GM06990 (cell line): ENCODE results near the gene CFAP61.
A peak's percentile ranks its signal among the peaks of the same experiment; 100 is the strongest.

Source experiments
- DNase-seq: peaks from one replicate; pipeline ENCODE4 v3.0.0-alpha.2; 2011; ENCODE audit not compliant: insufficient read length; ENCODE audit errors: extremely low read depth
- H3K27me3 ChIP-seq: replicated peaks from 2 replicates; pipeline ENCODE4 v1.6.0; 2011; ENCODE audit warnings: low read length; ENCODE audit not compliant: control insufficient read depth, insufficient read depth
- H3K36me3 ChIP-seq: 2 replicates; pipeline ENCODE4 v1.5.1; 2011; ENCODE audit warnings: low read length; ENCODE audit not compliant: control insufficient read depth, insufficient read depth
- H3K4me3 ChIP-seq: replicated peaks from 2 replicates; pipeline ENCODE4 v1.5.1; 2011; ENCODE audit warnings: low read depth, mild to moderate bottlenecking, control low read depth, low read length
- TF ChIP-seq, protein P1 (sequence below): IDR thresholded peaks from 2 replicates; pipeline ENCODE4 v1.5.1; 2011; ENCODE audit warnings: low read length, control low read depth, mild to moderate bottlenecking, inconsistent platforms; ENCODE audit not compliant: insufficient read depth, poor library complexity, severe bottlenecking

CFAP61 gene

DNA sequence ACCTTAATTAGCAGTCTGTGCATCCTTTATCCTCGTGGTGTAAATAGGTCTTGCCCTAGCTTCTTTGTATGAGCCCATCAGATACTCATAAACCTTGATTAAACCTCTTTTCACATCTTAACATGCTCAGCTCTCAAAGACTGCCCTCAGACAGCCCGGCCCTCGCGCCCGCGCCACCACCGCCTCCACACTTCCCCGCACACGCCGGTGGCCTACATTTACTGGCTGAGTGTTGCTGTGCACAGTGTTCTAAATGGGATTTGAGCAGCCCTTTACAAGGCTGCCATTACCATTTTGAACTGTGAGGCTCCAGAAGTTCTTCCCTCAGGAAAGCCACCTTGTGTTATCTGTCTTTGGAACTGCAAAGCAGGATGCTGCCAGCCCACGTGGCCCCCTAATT is 252.6 kb downstream of the CFAP61 start:
- H3K27me3 ChIP-seq = no peaks in the 10 kb centered on the region; the same call in 1 of the 2 replicates
- H3K4me3 ChIP-seq = no peak overlapping the region
- no peak for DNase-seq
- H3K36me3 ChIP-seq = no peaks in the 10 kb centered on the region
- TF ChIP-seq, protein P1, sequence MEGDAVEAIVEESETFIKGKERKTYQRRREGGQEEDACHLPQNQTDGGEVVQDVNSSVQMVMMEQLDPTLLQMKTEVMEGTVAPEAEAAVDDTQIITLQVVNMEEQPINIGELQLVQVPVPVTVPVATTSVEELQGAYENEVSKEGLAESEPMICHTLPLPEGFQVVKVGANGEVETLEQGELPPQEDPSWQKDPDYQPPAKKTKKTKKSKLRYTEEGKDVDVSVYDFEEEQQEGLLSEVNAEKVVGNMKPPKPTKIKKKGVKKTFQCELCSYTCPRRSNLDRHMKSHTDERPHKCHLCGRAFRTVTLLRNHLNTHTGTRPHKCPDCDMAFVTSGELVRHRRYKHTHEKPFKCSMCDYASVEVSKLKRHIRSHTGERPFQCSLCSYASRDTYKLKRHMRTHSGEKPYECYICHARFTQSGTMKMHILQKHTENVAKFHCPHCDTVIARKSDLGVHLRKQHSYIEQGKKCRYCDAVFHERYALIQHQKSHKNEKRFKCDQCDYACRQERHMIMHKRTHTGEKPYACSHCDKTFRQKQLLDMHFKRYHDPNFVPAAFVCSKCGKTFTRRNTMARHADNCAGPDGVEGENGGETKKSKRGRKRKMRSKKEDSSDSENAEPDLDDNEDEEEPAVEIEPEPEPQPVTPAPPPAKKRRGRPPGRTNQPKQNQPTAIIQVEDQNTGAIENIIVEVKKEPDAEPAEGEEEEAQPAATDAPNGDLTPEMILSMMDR = no peak

DNA sequence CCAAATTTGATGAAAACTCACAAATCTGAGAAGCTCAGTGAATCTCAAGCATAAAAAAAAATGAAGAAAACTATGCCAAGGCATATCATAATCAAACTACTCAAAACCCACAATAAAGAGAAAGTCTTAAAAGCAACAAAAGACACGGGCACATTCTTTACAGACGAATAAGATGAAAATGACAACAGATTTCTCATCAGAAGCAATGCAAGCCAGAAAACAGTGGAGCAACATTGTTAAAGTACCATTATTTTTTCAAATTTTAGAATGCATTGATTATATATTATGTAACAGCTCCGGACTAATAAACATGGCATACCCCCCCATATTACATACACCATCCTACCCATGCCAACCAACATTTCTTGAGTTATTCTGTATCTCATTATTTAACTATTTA is 260.2 kb downstream of the CFAP61 start:
- no peak for DNase-seq
- Histone ChIP-seq H3K36me3 (no peaks in the 10 kb centered on the region), H3K4me3 (no peak overlapping the region), H3K27me3 (no peaks in the 10 kb centered on the region)
- TF ChIP-seq, protein P1 = no peak

DNA sequence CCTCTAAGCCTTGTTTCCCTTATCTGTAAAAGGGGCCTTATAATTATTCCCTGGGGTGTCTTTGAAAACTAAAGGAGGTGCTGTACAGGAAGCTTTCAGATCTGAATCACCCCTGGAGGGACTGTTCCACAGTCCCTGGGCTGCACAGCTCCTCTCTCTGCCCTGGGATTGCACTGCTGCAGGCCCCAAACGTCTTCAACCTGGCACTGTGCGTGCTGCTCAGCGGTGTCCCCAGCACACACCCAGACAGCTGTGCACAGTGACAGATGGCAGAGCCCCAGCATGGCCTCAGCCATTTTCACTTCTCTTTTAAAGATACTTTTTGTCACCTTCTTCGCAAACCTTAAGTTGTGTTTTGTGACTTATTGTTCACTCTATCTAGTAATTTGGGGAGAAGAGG is 264.9 kb downstream of the CFAP61 start:
- TF ChIP-seq, protein P1 = no peak
- Histone ChIP-seq H3K4me3 (no peak overlapping the region), H3K27me3 (no peaks in the 10 kb centered on the region), H3K36me3 (no peaks in the 10 kb centered on the region)
- peak; percentile 37 for DNase-seq

DNA sequence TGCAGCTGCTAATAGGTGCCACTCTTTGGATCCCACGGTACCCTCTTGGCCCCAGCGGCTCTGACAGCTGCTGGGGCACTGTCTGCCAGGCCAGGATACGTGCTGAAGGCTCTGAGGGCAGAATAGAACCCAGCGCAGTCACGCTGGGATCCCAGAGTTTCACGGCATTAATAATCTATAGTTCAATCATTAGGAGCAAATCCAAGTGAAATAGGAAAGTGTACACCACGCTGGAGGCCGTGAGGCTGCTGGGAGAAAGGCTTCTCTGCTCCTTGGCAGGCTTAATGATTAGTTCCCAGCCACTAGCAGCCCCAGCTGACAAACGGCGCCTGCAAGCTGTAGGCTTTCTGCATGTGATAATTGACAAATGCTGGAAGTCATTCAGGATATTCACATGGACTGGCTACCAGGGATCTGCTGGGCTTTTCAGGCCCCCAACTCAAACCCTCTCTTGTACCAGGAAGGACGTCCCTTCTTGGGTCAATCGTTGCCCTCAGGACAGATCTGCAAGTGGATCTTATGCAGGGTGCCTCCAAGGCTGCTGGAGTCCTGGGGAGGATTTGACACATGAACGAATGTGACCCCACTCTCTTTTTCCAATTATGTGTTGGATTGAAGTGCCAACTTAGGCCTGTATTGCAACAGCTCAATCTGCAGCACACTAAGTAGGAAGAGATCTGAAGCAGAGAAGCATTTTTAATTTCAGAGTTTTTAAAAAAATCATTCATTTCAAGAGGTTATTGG is 265.5 kb downstream of the CFAP61 start:
- TF ChIP-seq, protein P1 = no peak

DNA sequence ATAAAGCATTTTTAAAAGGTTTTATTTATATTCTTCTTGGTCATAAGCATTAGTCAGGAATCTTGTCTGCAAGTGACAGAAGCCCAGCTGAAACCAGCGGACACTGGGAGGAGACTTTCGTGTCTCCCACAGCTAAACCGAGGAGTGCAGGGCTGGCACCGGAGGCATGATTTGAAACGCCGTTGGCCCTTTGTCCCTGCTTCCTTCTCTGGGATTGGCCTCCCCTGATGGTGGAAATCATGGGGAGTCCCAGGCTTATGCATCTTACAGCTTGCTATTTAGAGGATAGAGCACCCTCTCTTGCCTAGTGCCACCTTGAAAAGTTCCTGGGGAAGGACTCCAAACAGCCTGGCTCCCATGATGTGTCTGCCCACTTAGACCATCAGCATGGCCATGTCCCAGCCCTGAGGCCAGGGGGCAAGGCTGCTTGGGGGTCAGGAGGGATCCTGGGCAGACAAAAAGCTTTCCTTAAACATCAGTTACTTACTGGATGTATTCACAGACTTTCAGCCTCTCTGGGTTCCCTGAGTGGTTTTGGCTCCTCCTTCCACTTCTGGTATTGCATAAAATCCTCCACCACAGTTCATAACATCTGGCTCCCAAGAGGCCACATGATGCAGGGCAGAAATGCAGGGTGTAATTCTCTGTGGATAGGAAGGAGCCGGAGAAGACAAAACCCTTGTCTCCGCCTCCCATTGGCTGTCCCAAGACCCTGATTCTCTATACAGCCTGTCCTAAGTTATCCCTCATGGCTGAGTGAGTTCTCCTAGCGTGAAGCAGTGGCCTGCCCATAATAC is 266.2 kb downstream of the CFAP61 start:
- TF ChIP-seq, protein P1 = no peak
- Histone ChIP-seq H3K4me3 (no peak overlapping the region), H3K36me3 (no peaks in the 10 kb centered on the region), H3K27me3 (no peaks in the 10 kb centered on the region)
- DNase-seq = no peak

More for the DNA sequence above, 265.5 kb downstream of the CFAP61 start:
- no peaks in the 10 kb centered on the region for H3K27me3 ChIP-seq
- DNase-seq = no peak
- no peaks in the 10 kb centered on the region for H3K36me3 ChIP-seq
- H3K4me3 ChIP-seq = no peak overlapping the region
